Central memory CD8-positive, alpha-beta T cell (primary cell): Measurements from ENCODE around the gene SP6.

Experiments
- ATAC-seq: fragments of 150-1000 bp; cut with Tn5 transposase; replicated peaks from 2 replicates; pipeline ENCODE4 v1.10.0; 2022; ENCODE audit warnings: mild to moderate bottlenecking, moderate FRiP score, moderate number of reproducible peaks; ENCODE audit not compliant: poor library complexity, severe bottlenecking; ENCODE audit errors: extremely low read depth
- DNase-seq, 2 donors: peaks; one replicate each; pipeline ENCODE4 v3.0.0; 2021; ENCODE audit warnings: low spot score in 2 of 2
- H3K27ac Mint-ChIP-seq: one replicate; pipeline ENCODE4 v1.8.0; 2022; ENCODE audit warnings: low read depth, mild to moderate bottlenecking, moderate library complexity, mixed read lengths
- H3K27me3 Mint-ChIP-seq: one replicate; pipeline ENCODE4 v1.8.0; 2022; ENCODE audit warnings: mixed read lengths
- H3K36me3 Mint-ChIP-seq: one replicate; pipeline ENCODE4 v1.8.0; 2022; ENCODE audit warnings: mild to moderate bottlenecking, moderate library complexity, mixed read lengths; ENCODE audit not compliant: insufficient read depth
- H3K4me1 Mint-ChIP-seq: one replicate; pipeline ENCODE4 v1.8.0; 2022; ENCODE audit warnings: mixed read lengths
- H3K4me3 Mint-ChIP-seq: one replicate; pipeline ENCODE4 v1.8.0; 2022; ENCODE audit warnings: mild to moderate bottlenecking, moderate library complexity, mixed read lengths
- H3K9me3 Mint-ChIP-seq: one replicate; pipeline ENCODE4 v1.8.0; 2022; ENCODE audit warnings: mixed read lengths

The SP6 gene

DNA sequence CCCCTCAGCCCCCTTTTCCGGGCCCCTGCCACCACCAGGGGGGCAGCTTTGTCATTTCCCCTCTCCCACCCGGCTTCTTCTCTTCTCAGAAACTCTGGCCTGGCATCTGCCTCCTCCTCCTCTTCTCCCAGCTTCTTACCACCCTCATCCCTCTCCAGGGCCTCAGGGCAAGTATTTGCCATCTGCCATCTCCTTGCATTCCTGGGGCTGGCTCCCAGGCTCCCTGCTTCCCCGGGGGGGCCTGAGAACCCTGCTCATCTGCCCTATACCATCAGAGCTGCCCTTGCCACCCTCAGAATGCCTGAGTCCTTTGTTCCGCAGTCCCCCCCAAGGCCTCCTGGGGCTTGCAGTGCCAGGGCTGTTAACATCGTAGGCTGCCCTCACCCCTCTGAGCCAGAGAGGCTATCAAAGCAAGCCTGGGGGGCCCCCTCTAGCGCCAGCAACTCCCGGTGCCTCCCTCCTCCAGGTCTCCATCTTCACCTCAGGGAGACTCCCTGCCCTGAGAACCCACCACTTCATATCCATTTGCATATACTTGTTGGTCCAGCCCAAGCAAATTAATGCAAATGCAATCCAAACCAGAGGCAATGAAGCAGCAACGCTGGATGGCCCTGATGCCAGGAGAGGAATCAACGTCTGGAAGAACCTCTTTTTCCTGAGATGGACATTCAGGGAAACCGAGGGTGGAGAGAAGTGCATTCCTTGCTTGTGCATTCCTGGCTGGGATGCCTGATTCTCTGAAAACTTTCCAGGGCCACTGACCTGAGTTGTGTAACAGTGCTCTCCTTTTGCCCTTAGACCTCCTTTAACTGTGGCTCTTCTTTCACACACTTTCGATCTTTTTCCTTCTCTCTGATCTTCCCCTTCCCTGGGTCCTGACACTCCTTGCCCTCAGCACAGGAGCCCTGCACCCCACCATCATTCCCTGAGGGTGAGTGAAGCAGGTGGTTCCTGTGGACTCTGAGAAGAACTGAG, 24.3 kb upstream of the SP6 start:
- Mint-ChIP-seq H3K27me3 (peaks cover 83% of the 10 kb centered on the region), H3K36me3 (no peaks in the 10 kb centered on the region), H3K27ac (no peak overlapping the region), H3K9me3 (no peaks in the 10 kb centered on the region), H3K4me3 (no peak overlapping the region), H3K4me1 (no peaks in the 10 kb centered on the region)
- no peak for DNase-seq
- ATAC-seq: no peak

GRCh38 chr17:47873200-47874090, 22.5 kb upstream of the SP6 start:
- H3K4me3 Mint-ChIP-seq: no peak overlapping the region
- H3K36me3 Mint-ChIP-seq: no peaks in the 10 kb centered on the region
- H3K27me3 Mint-ChIP-seq: peaks cover 91% of the 10 kb centered on the region
- DNase-seq (no peak), ATAC-seq (no peak)
- no peaks in the 10 kb centered on the region for H3K4me1 Mint-ChIP-seq
- H3K27ac Mint-ChIP-seq: no peak overlapping the region
- H3K9me3 Mint-ChIP-seq: no peaks in the 10 kb centered on the region

- no peaks in the 10 kb centered on the region for H3K9me3 Mint-ChIP-seq
- ATAC-seq (no peak), DNase-seq (no peak)
- no peak overlapping the region for H3K27ac Mint-ChIP-seq
- H3K4me1 Mint-ChIP-seq: no peaks in the 10 kb centered on the region
- peaks cover 2% of the 10 kb centered on the region for H3K36me3 Mint-ChIP-seq
- H3K4me3 Mint-ChIP-seq: no peak overlapping the region
- peaks cover 91% of the 10 kb centered on the region for H3K27me3 Mint-ChIP-seq
Observed at GRCh38 chr17:47872651-47873161, 21.7 kb upstream of the SP6 start.

GRCh38 chr17:47872019-47872650, 21.2 kb upstream of the SP6 start:
- DNase-seq: no peak

GRCh38 chr17:47871048-47871447, 20.1 kb upstream of the SP6 start:
- Mint-ChIP-seq H3K36me3 (peaks cover 2% of the 10 kb centered on the region), H3K4me1 (no peaks in the 10 kb centered on the region), H3K4me3 (no peak overlapping the region), H3K27ac (no peak overlapping the region), H3K9me3 (no peaks in the 10 kb centered on the region), H3K27me3 (peaks cover 94% of the 10 kb centered on the region)
- DNase-seq: no peak
- no peak for ATAC-seq

More at GRCh38 chr17:47872019-47872650, 21.2 kb upstream of the SP6 start:
- H3K4me1 Mint-ChIP-seq: no peaks in the 10 kb centered on the region
- H3K36me3 Mint-ChIP-seq: peaks cover 2% of the 10 kb centered on the region
- peaks cover 87% of the 10 kb centered on the region for H3K27me3 Mint-ChIP-seq
- no peak overlapping the region for H3K4me3 Mint-ChIP-seq
- H3K9me3 Mint-ChIP-seq: no peaks in the 10 kb centered on the region
- no peak for ATAC-seq
- H3K27ac Mint-ChIP-seq: no peak overlapping the region

GRCh38 chr17:47870056-47870455, 19.1 kb upstream of the SP6 start:
- DNase-seq: no peak
- Mint-ChIP-seq H3K9me3 (no peaks in the 10 kb centered on the region), H3K27ac (no peak overlapping the region), H3K27me3 (peaks cover 94% of the 10 kb centered on the region), H3K36me3 (peaks cover 2% of the 10 kb centered on the region), H3K4me1 (no peaks in the 10 kb centered on the region), H3K4me3 (no peak overlapping the region)
- ATAC-seq: no peak

DNA sequence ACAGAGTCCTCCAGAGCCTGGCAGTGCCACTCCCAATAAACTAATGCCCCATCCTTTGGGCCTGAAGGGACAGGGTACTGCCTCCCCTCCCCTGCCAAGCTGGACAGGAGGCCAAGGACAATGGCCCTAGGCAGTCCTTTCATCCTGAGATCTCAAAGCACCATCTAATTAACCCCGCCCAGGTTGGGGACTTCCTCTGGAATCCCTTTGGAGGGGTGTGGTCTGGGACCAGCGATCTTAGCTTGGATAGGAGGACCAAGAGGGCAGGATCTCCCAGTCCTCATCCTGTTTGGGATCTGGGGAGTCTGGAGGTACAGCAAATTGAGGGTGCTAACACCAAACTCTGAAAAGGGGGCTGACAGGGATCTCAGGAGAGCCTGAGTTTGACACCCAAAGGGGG, 18.2 kb upstream of the SP6 start:
- peaks cover 92% of the 10 kb centered on the region for H3K27me3 Mint-ChIP-seq
- no peak overlapping the region for H3K4me3 Mint-ChIP-seq
- H3K36me3 Mint-ChIP-seq: peaks cover 2% of the 10 kb centered on the region
- DNase-seq: no peak
- ATAC-seq: no peak
- no peak overlapping the region for H3K27ac Mint-ChIP-seq
- H3K4me1 Mint-ChIP-seq: no peaks in the 10 kb centered on the region
- H3K9me3 Mint-ChIP-seq: no peaks in the 10 kb centered on the region

DNA sequence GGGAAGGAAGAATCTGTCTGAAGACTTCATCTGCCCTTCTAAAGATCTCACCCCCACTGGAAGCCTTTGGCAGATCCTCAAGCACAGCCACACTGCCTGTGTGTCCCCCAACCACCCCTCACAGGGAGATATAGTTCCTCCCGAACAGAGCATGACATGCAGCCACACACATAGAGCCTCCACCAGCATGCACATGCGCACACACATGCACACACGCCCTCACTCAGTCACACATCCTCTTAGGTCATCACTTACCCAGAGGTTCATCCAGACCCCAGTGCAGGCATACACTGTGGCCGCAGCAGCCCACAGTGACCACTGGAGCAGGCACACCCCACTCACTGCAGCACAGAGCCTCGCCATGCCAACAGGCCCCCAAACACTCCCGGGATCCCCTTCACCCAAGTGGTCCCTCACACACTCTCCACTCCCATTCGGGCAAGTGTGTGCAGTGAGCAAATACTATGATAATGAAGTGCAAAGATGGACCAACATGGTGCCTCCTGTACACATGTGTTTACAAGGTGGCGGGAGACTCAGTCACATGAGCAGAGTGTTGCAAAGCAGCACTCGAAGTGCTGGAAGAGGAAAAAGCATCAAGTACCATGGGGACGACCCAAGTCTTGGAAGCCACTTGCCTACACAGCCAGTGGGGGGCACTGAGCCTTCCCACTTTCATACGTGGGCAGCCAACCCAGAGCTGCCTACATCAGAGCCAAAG, 17.0 kb upstream of the SP6 start:
- Mint-ChIP-seq H3K4me3 (no peak overlapping the region), H3K27ac (no peak overlapping the region), H3K36me3 (peaks cover 2% of the 10 kb centered on the region), H3K4me1 (no peaks in the 10 kb centered on the region), H3K9me3 (no peaks in the 10 kb centered on the region), H3K27me3 (peaks cover 81% of the 10 kb centered on the region)
- no peak for DNase-seq
- no peak for ATAC-seq

DNA sequence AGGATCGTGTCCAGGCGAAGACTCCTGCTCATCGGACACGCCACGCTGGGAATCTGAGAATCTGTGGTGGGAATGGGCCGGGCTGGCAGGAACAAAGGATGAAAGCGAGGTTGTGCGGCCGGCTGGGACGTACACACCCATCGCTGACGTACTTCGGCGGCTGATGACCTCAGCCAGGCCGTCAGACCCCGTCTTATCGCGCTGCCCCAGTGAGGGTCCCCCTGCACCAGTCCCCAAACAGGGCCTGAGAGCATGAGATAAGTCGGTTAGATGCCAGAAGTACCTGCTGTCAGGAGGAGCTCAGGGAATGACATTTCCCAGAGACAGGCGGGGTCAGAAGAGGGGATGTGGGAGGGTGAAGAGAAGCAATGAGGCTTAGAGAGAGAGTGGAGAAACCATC, 16.0 kb upstream of the SP6 start:
- H3K27ac Mint-ChIP-seq: no peak overlapping the region
- H3K36me3 Mint-ChIP-seq: peaks cover 2% of the 10 kb centered on the region
- H3K27me3 Mint-ChIP-seq: peaks cover 70% of the 10 kb centered on the region
- DNase-seq (no peak), ATAC-seq (no peak)
- H3K9me3 Mint-ChIP-seq: no peaks in the 10 kb centered on the region
- H3K4me3 Mint-ChIP-seq: no peak overlapping the region
- no peaks in the 10 kb centered on the region for H3K4me1 Mint-ChIP-seq

DNA sequence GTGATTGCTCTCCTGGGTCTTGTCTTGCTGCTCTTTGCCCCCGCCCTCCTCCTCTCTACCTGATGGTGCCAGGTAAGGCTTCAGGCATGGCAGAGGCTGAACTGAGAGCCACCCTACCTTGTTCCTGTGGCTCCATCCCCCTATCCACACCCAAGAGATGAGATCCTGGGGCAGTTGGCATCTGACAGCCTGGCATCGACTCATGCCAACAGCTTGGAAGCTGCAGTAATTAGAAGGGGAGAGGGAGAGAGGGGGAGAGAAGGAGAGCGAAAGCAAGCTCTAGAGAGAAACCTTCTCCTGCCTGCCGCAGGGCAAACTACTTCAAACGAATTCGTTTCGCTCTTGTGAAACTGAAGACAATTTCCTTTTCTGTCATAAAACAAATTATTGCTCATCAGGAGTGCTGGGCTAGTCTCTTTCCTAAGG, 13.8 kb upstream of the SP6 start:
- Mint-ChIP-seq H3K27me3 (peaks cover 57% of the 10 kb centered on the region), H3K36me3 (peaks cover 2% of the 10 kb centered on the region), H3K27ac (no peak overlapping the region), H3K9me3 (no peaks in the 10 kb centered on the region), H3K4me1 (no peaks in the 10 kb centered on the region), H3K4me3 (no peak overlapping the region)
- ATAC-seq: no peak
- no peak for DNase-seq

GRCh38 chr17:47862621-47863440, 11.9 kb upstream of the SP6 start:
- no peaks in the 10 kb centered on the region for H3K9me3 Mint-ChIP-seq
- H3K27me3 Mint-ChIP-seq: peaks cover 54% of the 10 kb centered on the region
- DNase-seq (no peak), ATAC-seq (no peak)
- no peak overlapping the region for H3K4me3 Mint-ChIP-seq
- no peaks in the 10 kb centered on the region for H3K4me1 Mint-ChIP-seq
- no peak overlapping the region for H3K27ac Mint-ChIP-seq
- peaks cover 1% of the 10 kb centered on the region for H3K36me3 Mint-ChIP-seq
